Keratinocyte (primary cell): ENCODE results near the gene DPY19L3. TPM values are rescaled to one million over a fixed set of nuclear protein-coding genes. Genes with fewer than 3 reads are reported as not detected.

Experiments
- DNase-seq: peaks from one replicate; pipeline ENCODE4 v3.0.0-alpha.2; 2011; ENCODE audit warnings: low read depth, missing footprints, low spot score
- FAIRE-seq: peaks from 2 replicates; lab custom pipeline; 2011; peaks lifted over from hg19 to GRCh38; lab: Jason Lieb, UNC
- H2AFZ ChIP-seq: 2 replicates; pipeline ENCODE4 v1.6.0; 2012; ENCODE audit warnings: low read length, control low read depth, inconsistent platforms; ENCODE audit not compliant: control insufficient read depth
- H3K27ac ChIP-seq: 2 replicates; pipeline ENCODE4 v1.5.1; 2011; ENCODE audit warnings: low read length; ENCODE audit not compliant: control insufficient read depth, insufficient read depth
- H3K27me3 ChIP-seq: 3 replicates; pipeline ENCODE4 v1.6.0; 2011; ENCODE audit warnings: low read length; ENCODE audit not compliant: control insufficient read depth, insufficient read depth; ENCODE audit errors: extremely low read depth
- H3K36me3 ChIP-seq, 2 experiments: 2 replicates in 1 of 2; 3 replicates in 1 of 2; pipeline ENCODE4 v1.5.1; 2011; ENCODE audit warnings: low read length in 2 of 2, mild to moderate bottlenecking in 1 of 2; ENCODE audit not compliant: control insufficient read depth in 2 of 2, insufficient read depth in 2 of 2; ENCODE audit errors: extremely low read depth in 1 of 2
- H3K4me1 ChIP-seq: 3 replicates; pipeline ENCODE4 v1.5.1; 2011; ENCODE audit warnings: low read length; ENCODE audit not compliant: control insufficient read depth, insufficient read depth; ENCODE audit errors: extremely low read depth
- H3K4me2 ChIP-seq: 3 replicates; pipeline ENCODE4 v1.6.0; 2011; ENCODE audit warnings: low read depth, low read length; ENCODE audit not compliant: control insufficient read depth, insufficient read depth; ENCODE audit errors: extremely low read depth
- H3K4me3 ChIP-seq, 3 experiments: fragments of 200-600 bp in 1 of 3; sonication (generic) in 1 of 3; 2 replicates in 2 of 3; 3 replicates in 1 of 3; pipeline ENCODE4 v1.5.1; 2011 to 2016; ENCODE audit warnings: low read length in 3 of 3, mild to moderate bottlenecking in 3 of 3, control low read depth in 2 of 3, inconsistent platforms in 1 of 3, low read depth in 1 of 3, mixed read lengths in 1 of 3, mixed run types in 1 of 3, moderate library complexity in 1 of 3; ENCODE audit not compliant: control insufficient read depth in 2 of 3, insufficient read depth in 2 of 3; ENCODE audit errors: extremely low read depth in 1 of 3
- H3K79me2 ChIP-seq: 2 replicates; pipeline ENCODE4 v1.6.0; 2012; ENCODE audit warnings: low read length; ENCODE audit not compliant: control insufficient read depth, insufficient read depth
- H3K9ac ChIP-seq: 3 replicates; pipeline ENCODE4 v1.6.0; 2011; ENCODE audit warnings: low read length; ENCODE audit not compliant: control insufficient read depth, insufficient read depth; ENCODE audit errors: extremely low read depth
- H3K9me1 ChIP-seq: 3 replicates; pipeline ENCODE4 v1.6.0; 2011; ENCODE audit warnings: low read length; ENCODE audit not compliant: control insufficient read depth, insufficient read depth; ENCODE audit errors: extremely low read depth
- H3K9me3 ChIP-seq: 2 replicates; pipeline ENCODE4 v1.5.1; 2012; ENCODE audit warnings: low read depth, low read length; ENCODE audit not compliant: control insufficient read depth
- H4K20me1 ChIP-seq: 3 replicates; pipeline ENCODE4 v1.6.0; 2011; ENCODE audit warnings: low read length; ENCODE audit not compliant: control insufficient read depth, insufficient read depth; ENCODE audit errors: extremely low read depth
- CTCF ChIP-seq, 3 experiments: IDR thresholded peaks in 1 of 3; conservative IDR thresholded peaks in 1 of 3; optimal IDR thresholded peaks in 1 of 3; 2 replicates in 2 of 3; 3 replicates in 1 of 3; pipeline versions ENCODE3 to v1.5.1; 2011; ENCODE audit warnings: low read length in 3 of 3, mild to moderate bottlenecking in 3 of 3, moderate library complexity in 2 of 3, control low read depth in 1 of 3, inconsistent platforms in 1 of 3; ENCODE audit not compliant: insufficient read depth in 2 of 3; ENCODE audit errors: extremely low read depth in 1 of 3
- EZH2 ChIP-seq: IDR thresholded peaks from one replicate; pipeline ENCODE4 v1.6.1; 2012; ENCODE audit warnings: inconsistent platforms, mild to moderate bottlenecking, low read length, moderate library complexity
- dilution Hi-C: fragments of 300-500 bp; cut with MboI; formaldehyde crosslinking; loops from one replicate; pipeline ENCODE4 v1.7.0; 2020; ENCODE audit warnings: low sequenced_read_pairs; ENCODE audit not compliant: extremely low pct_ligation_motif_present
- polyA plus RNA-seq, 5 experiments: library from polyadenylated mRNA; depleted of rRNA in 3 of 5; stranded (reverse) in 3 of 5; stranded (forward) in 1 of 5; unstranded in 1 of 5; fragments of >200 nt; gene quantifications; 1 replicate in 1 of 5; 2 replicates in 3 of 5; 3 replicates in 1 of 5; pipeline versions ENCODE4 v1.2.1 to v1.2.3, GENCODE V29; 2011 to 2012; ENCODE audit warnings: missing spikeins in 2 of 5, low read depth in 1 of 5, low replicate concordance in 1 of 5

DPY19L3 gene
- polyA plus RNA-seq, 1 donor (not counting 4 experiments of a cell fraction or from before 2014, with no cell fraction given) = 10.0 TPM

DNA sequence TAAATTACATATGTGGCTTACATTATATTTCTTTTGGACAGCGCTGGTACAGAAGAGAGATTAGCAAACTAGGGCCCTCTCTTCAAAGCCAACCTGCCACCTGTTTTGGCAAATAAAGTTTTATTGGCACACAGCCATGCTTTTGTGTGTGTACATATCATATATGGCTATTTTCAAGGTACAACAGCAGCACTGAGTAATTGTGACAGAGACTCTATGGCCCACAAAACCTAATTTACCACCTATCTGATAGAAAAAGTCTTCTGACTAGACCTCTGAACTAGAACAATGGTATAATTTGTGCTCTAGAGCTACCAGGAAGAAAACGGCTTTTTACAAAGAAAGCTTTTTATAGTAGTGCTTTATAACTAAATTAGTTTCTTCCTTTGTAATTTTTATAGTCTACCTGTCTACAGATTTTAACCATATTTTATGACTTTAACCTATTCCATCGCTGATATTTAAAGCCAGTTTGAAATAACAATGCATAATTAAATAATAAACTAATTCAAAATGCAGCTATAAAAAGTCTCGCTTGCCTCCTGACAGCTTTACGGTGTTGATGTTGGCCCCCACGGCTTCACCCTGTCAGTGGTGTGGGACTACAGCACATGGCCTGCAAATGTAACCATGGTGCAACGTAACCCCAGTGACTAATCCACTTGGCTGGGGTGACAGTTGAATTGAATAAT, 17.7 kb upstream of the DPY19L3 start:
- no peaks in the 10 kb centered on the region for H4K20me1 ChIP-seq
- H3K27ac ChIP-seq = no peak overlapping the region
- H3K4me3 ChIP-seq = no peak overlapping the region
- no peaks in the 10 kb centered on the region for H3K79me2 ChIP-seq
- no peak overlapping the region for H2AFZ ChIP-seq
- FAIRE-seq (no peak), DNase-seq (no peak)
- no peak overlapping the region for H3K9ac ChIP-seq
- no peak overlapping the region for H3K4me2 ChIP-seq
- H3K27me3 ChIP-seq = no peaks in the 10 kb centered on the region
- TF ChIP-seq CTCF (optimal IDR thresholded peaks at IDR 0.05 in 1 of 3, IDR thresholded peaks at IDR 0.05 in 1 of 3, conservative IDR thresholded peaks at IDR 0.05 in 1 of 3; ENCODE audit: extremely low read depth in 1 of 3, insufficient read depth in 2 of 3, low read length in 3 of 3) = no peak
- TF ChIP-seq EZH2 = no peak
- H3K4me1 ChIP-seq = peaks cover 3% of the 10 kb centered on the region
- H3K36me3 ChIP-seq = peaks cover 0 to 1% of the 10 kb centered on the region in 2 experiments
- no peaks in the 10 kb centered on the region for H3K9me3 ChIP-seq
- dilution Hi-C loops = no loop called here
- H3K9me1 ChIP-seq = no peaks in the 10 kb centered on the region

GRCh38 chr19:32388393-32388855, 17.1 kb upstream of the DPY19L3 start:
- DNase-seq = no peak
- Histone ChIP-seq H3K9me1 (no peaks in the 10 kb centered on the region), H3K4me1 (peaks cover 3% of the 10 kb centered on the region), H3K9me3 (no peaks in the 10 kb centered on the region), H3K27ac (no peak overlapping the region), H3K4me2 (no peak overlapping the region), H3K27me3 (no peaks in the 10 kb centered on the region), H3K9ac (no peak overlapping the region), H3K4me3 (no peak overlapping the region), H4K20me1 (no peaks in the 10 kb centered on the region), H3K36me3 (no peaks in the 10 kb centered on the region), H3K79me2 (no peaks in the 10 kb centered on the region), H2AFZ (no peak overlapping the region)
- dilution Hi-C loops = no loop called here
- TF ChIP-seq CTCF (optimal IDR thresholded peaks at IDR 0.05 in 1 of 3, IDR thresholded peaks at IDR 0.05 in 1 of 3, conservative IDR thresholded peaks at IDR 0.05 in 1 of 3; ENCODE audit: extremely low read depth in 1 of 3, insufficient read depth in 2 of 3, low read length in 3 of 3) (no peak), EZH2 (no peak)
- peak; percentile 23 for FAIRE-seq
